Measurements from ENCODE around the gene KRT38. TPM values are rescaled to one million over a fixed set of nuclear protein-coding genes. Genes with fewer than 3 reads are reported as not detected.

The KRT38 gene
- total RNA-seq, 2 experiments from 2014 or later: not detected

DNA sequence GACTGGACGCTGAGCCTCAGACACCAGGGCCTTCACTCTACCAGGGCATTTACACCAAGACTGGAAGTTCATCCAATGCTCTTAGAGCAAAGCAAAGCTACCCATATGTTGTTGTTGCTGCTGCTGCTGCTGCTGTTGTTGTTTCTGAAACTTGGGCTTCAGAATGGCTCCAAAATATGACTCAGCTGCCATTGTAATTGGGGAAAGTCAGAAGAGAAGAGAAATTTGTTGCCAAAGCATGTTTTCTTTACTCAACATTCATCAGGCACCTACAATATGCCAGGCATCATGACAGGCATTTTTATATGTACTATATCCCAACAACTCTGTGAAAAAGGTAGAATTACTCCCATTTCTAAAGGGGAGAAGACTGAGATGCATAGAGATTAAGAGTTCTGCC lies 14.5 kb upstream of the KRT38 start:
- ChIA-PET CTCF (no interaction called here), POLR2A (no interaction called here)
- Mint-ChIP-seq H3K27me3 (ENCODE audit: low read depth) (peaks cover 8% of the 10 kb centered on the region), H3K4me1 (ENCODE audit: low read depth) (no peaks in the 10 kb centered on the region), H3K4me3 (no peak overlapping the region), H3K36me3 (ENCODE audit: low read depth) (no peaks in the 10 kb centered on the region), H3K9me3 (ENCODE audit: insufficient read depth) (no peaks in the 10 kb centered on the region), H3K27ac (no peak overlapping the region)
- DNase-seq (no peak), ATAC-seq (no peak)

DNA sequence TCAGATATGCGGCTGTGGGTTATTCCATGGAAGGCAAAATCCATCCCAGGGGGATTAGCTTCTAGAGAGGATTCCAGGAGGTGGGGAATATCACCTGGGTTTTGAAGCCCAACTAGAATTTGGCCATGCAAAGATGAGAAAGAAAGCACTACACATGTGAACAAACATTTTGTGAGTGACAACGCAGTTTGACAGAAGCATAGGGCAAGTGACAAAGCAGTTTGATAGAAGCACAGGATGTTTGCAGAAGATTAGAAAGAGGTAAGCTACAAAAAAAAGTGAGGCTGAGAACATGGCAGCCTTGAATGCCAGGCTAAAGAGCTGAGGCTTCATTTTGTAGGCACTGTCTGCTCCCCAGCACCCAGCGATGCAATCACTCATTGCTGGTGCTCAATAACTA lies 12.3 kb upstream of the KRT38 start:
- Mint-ChIP-seq H3K36me3 (ENCODE audit: low read depth) (no peaks in the 10 kb centered on the region), H3K9me3 (ENCODE audit: insufficient read depth) (no peaks in the 10 kb centered on the region), H3K27ac (no peak overlapping the region), H3K27me3 (ENCODE audit: low read depth) (peaks cover 8% of the 10 kb centered on the region), H3K4me1 (ENCODE audit: low read depth) (no peaks in the 10 kb centered on the region), H3K4me3 (no peak overlapping the region)
- CTCF ChIA-PET: no interaction called here
- POLR2A ChIA-PET: no interaction called here
- no peak for ATAC-seq
- DNase-seq: no peak

DNA sequence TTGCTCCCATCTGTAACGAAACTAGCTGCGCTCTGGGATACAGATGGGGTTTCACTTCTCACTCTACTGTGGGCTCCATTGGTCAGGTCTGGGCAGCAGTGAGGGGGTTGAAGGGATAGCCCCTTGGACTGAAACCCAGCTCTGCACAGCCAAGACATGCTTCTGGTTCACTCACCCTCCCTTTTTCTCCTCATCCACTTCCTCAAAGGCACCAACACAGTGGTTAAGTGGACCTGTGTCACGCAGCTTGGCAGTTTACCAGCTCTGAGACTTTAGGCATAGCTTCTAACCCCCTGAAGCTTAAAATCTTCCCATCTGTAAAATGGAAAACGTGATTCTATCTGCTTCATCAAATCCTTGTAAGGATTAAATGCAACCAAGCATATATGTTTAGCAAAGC lies 11.5 kb upstream of the KRT38 start:
- Mint-ChIP-seq H3K4me3 (no peak overlapping the region), H3K9me3 (ENCODE audit: insufficient read depth) (no peaks in the 10 kb centered on the region), H3K36me3 (ENCODE audit: low read depth) (no peaks in the 10 kb centered on the region), H3K27me3 (ENCODE audit: low read depth) (peaks cover 8% of the 10 kb centered on the region), H3K27ac (no peak overlapping the region), H3K4me1 (ENCODE audit: low read depth) (no peaks in the 10 kb centered on the region)
- ATAC-seq (no peak), DNase-seq (no peak)
- POLR2A ChIA-PET: no interaction called here
- CTCF ChIA-PET: no interaction called here

GRCh38 chr17:41451154-41451728 lies 10.5 kb upstream of the KRT38 start:
- Mint-ChIP-seq H3K4me1 (ENCODE audit: low read depth) (no peaks in the 10 kb centered on the region), H3K9me3 (ENCODE audit: insufficient read depth) (no peaks in the 10 kb centered on the region), H3K27ac (no peak overlapping the region), H3K4me3 (no peak overlapping the region), H3K27me3 (ENCODE audit: low read depth) (peaks cover 8% of the 10 kb centered on the region), H3K36me3 (ENCODE audit: low read depth) (no peaks in the 10 kb centered on the region)
- POLR2A ChIA-PET: no interaction called here
- DNase-seq: no peak
- CTCF ChIA-PET: interaction anchor here (1.1 to 1.3 kb wide), 2 partner anchors 98 to 197 kb away, joined by 3 to 6 read pairs; no protein-coding TSS in a partner anchor
- no peak for ATAC-seq

GRCh38 chr17:41449008-41449407 lies 8.2 kb upstream of the KRT38 start:
- POLR2A ChIA-PET: interaction anchor here (1.2 kb wide), 1 partner anchor 12 kb away, joined by 3 read pairs; no protein-coding TSS in a partner anchor
- CTCF ChIA-PET: no interaction called here
- ATAC-seq (no peak), DNase-seq (no peak)
- no peaks in the 10 kb centered on the region for H3K36me3 Mint-ChIP-seq (ENCODE audit: low read depth)
- H3K27ac Mint-ChIP-seq: no peak overlapping the region
- peaks cover 12% of the 10 kb centered on the region for H3K27me3 Mint-ChIP-seq (ENCODE audit: low read depth)
- H3K9me3 Mint-ChIP-seq (ENCODE audit: insufficient read depth): no peaks in the 10 kb centered on the region
- H3K4me3 Mint-ChIP-seq: no peak overlapping the region
- no peaks in the 10 kb centered on the region for H3K4me1 Mint-ChIP-seq (ENCODE audit: low read depth)

- ChIA-PET POLR2A (interaction anchor here (1.2 kb wide), 1 partner anchor 12 kb away, joined by 3 read pairs; no protein-coding TSS in a partner anchor), CTCF (no interaction called here)
- no peak for DNase-seq
- no peak for ATAC-seq
- Mint-ChIP-seq H3K9me3 (ENCODE audit: insufficient read depth) (no peaks in the 10 kb centered on the region), H3K27ac (no peak overlapping the region), H3K36me3 (ENCODE audit: low read depth) (no peaks in the 10 kb centered on the region), H3K4me1 (ENCODE audit: low read depth) (no peaks in the 10 kb centered on the region), H3K4me3 (no peak overlapping the region), H3K27me3 (ENCODE audit: low read depth) (peaks cover 10% of the 10 kb centered on the region)
Measured at GRCh38 chr17:41448506-41448905, 7.7 kb upstream of the KRT38 start.

DNA sequence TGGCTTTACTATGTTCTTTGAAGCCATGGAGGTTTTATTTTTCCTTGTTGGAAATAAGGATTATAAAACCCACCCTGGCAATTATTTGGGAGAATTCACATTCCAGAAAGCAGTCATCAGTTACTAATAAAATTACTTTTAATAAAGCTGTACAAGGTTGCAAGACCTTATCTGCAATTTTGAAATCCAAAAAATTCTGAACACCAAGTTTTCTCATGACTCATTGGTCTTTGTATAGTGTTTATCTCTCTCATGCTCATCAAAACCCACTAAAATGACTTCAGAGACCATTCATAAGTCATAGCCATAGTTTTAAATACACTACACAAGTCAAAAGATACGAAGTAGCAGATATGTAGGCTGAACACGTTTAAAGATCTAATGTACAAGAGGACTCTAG lies 6.0 kb upstream of the KRT38 start:
- H3K27me3 Mint-ChIP-seq (ENCODE audit: low read depth): peaks cover 13% of the 10 kb centered on the region
- ATAC-seq (no peak), DNase-seq (no peak)
- no peak overlapping the region for H3K4me3 Mint-ChIP-seq
- H3K4me1 Mint-ChIP-seq (ENCODE audit: low read depth): no peaks in the 10 kb centered on the region
- H3K27ac Mint-ChIP-seq: no peak overlapping the region
- no peaks in the 10 kb centered on the region for H3K9me3 Mint-ChIP-seq (ENCODE audit: insufficient read depth)
- no peaks in the 10 kb centered on the region for H3K36me3 Mint-ChIP-seq (ENCODE audit: low read depth)
- POLR2A ChIA-PET: no interaction called here
- CTCF ChIA-PET: interaction anchor here (0.6 kb wide), 1 partner anchor 202 kb away, joined by 3 read pairs; no protein-coding TSS in a partner anchor

GRCh38 chr17:41444640-41445039 lies 3.9 kb upstream of the KRT38 start:
- H3K9me3 Mint-ChIP-seq (ENCODE audit: insufficient read depth): no peaks in the 10 kb centered on the region
- no peak overlapping the region for H3K27ac Mint-ChIP-seq
- ChIA-PET POLR2A (no interaction called here), CTCF (no interaction called here)
- no peaks in the 10 kb centered on the region for H3K36me3 Mint-ChIP-seq (ENCODE audit: low read depth)
- H3K4me1 Mint-ChIP-seq (ENCODE audit: low read depth): no peaks in the 10 kb centered on the region
- H3K27me3 Mint-ChIP-seq (ENCODE audit: low read depth): peaks cover 12% of the 10 kb centered on the region
- no peak overlapping the region for H3K4me3 Mint-ChIP-seq
- no peak for ATAC-seq
- DNase-seq: no peak

DNA sequence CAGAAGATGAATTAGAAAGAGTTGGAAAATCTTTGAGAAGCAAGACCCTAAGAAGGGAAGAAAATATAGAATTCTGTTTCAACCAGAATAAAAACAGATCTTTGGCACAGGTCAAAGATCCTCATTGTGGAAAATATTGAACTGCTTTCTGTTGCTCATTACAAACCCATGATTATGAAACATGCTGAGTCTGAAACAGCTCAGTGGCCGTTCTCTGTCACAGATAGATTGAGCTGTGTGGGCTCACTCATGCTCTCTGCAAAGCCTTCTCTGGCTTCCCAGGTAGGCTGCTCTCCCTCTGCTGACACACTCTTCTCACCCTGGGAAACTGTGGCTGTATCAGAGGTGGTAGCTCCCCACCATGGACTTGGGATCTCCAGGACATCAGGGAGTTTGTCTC lies 3.4 kb upstream of the KRT38 start:
- ChIA-PET CTCF (no interaction called here), POLR2A (no interaction called here)
- Mint-ChIP-seq H3K4me3 (no peak overlapping the region), H3K4me1 (ENCODE audit: low read depth) (no peaks in the 10 kb centered on the region), H3K27me3 (ENCODE audit: low read depth) (peaks cover 12% of the 10 kb centered on the region), H3K27ac (no peak overlapping the region), H3K9me3 (ENCODE audit: insufficient read depth) (no peaks in the 10 kb centered on the region), H3K36me3 (ENCODE audit: low read depth) (no peaks in the 10 kb centered on the region)
- no peak for DNase-seq
- ATAC-seq: no peak

GRCh38 chr17:41442739-41443138 lies 2.0 kb upstream of the KRT38 start:
- H3K27me3 Mint-ChIP-seq (ENCODE audit: low read depth): peaks cover 12% of the 10 kb centered on the region
- DNase-seq: no peak
- H3K4me1 Mint-ChIP-seq (ENCODE audit: low read depth): no peaks in the 10 kb centered on the region
- ChIA-PET POLR2A (no interaction called here), CTCF (no interaction called here)
- H3K4me3 Mint-ChIP-seq: no peak overlapping the region
- no peak overlapping the region for H3K27ac Mint-ChIP-seq
- no peak for ATAC-seq
- no peaks in the 10 kb centered on the region for H3K9me3 Mint-ChIP-seq (ENCODE audit: insufficient read depth)
- no peaks in the 10 kb centered on the region for H3K36me3 Mint-ChIP-seq (ENCODE audit: low read depth)

DNA sequence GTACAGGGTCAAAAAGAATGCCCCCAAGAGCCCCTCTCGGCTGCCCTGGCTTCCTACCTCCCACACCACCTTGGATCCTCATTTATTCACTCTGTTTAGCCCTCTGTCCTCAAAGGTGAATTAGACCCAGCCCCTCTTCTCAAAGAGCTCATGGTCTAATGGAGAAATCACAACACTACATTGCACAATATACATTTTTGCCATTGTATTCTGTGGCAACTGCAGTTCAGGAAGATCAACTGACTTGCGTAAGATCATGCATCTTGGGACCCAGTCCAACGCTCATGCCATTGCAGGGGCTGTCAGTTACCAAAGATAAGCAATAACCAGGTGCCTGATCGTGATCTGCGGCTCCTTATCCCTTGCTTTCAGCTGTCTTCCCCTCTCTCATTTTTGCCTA lies 1.4 kb downstream of the KRT38 start:
- DNase-seq (no peak), ATAC-seq (no peak)
- Mint-ChIP-seq H3K36me3 (ENCODE audit: low read depth) (no peaks in the 10 kb centered on the region), H3K27ac (no peak overlapping the region), H3K4me3 (no peak overlapping the region), H3K4me1 (ENCODE audit: low read depth) (no peaks in the 10 kb centered on the region), H3K9me3 (ENCODE audit: insufficient read depth) (no peaks in the 10 kb centered on the region), H3K27me3 (ENCODE audit: low read depth) (peaks cover 10% of the 10 kb centered on the region)
- CTCF ChIA-PET: no interaction called here
- POLR2A ChIA-PET: no interaction called here

DNA sequence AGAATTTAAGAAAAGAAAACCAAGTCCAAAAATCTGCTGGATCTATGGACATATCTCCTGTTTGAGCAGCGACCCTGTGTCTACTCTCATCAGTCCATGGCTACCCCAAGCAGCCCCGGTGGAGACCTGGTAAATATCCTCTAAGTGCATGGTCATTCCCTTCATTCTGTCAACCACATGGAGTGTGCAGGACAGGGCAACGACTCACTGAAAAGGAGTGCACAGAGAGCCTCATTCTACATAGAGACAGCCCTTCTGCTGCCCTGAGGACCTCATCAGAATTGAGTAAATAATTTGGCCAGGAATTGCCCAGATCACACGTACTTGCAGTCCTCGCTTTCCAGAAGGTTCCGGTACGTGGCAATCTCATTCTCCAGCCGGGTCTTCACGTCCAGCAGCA lies 3.0 kb downstream of the KRT38 start:
- CTCF ChIA-PET: no interaction called here
- no peak for DNase-seq
- Mint-ChIP-seq H3K27me3 (ENCODE audit: low read depth) (peaks cover 7% of the 10 kb centered on the region), H3K27ac (no peak overlapping the region), H3K4me1 (ENCODE audit: low read depth) (no peaks in the 10 kb centered on the region), H3K36me3 (ENCODE audit: low read depth) (no peaks in the 10 kb centered on the region), H3K4me3 (no peak overlapping the region), H3K9me3 (ENCODE audit: insufficient read depth) (no peaks in the 10 kb centered on the region)
- no peak for ATAC-seq
- POLR2A ChIA-PET: no interaction called here

DNA sequence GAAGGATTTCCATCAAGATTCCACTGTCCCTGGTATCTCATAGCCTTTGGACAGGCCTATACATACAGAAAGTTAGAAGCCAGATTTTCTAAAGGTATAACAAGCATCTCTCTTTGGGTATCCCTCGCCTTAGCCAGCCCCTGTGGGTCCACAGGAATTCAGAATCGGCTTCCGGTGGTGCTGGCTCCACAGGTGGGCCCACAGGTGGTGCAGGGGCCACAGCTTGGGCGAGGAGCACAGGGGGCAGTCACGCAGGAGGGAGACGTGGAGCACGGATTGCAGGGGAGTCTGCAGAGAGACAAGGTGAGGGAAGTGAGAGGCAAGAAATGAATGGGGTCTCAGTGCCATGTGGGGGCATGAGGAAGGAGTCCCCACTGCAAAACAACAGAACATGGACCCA lies 3.5 kb downstream of the KRT38 start:
- H3K4me1 Mint-ChIP-seq (ENCODE audit: low read depth): no peaks in the 10 kb centered on the region
- no peaks in the 10 kb centered on the region for H3K36me3 Mint-ChIP-seq (ENCODE audit: low read depth)
- DNase-seq: no peak
- no peaks in the 10 kb centered on the region for H3K9me3 Mint-ChIP-seq (ENCODE audit: insufficient read depth)
- peaks cover 7% of the 10 kb centered on the region for H3K27me3 Mint-ChIP-seq (ENCODE audit: low read depth)
- no peak overlapping the region for H3K4me3 Mint-ChIP-seq
- no peak for ATAC-seq
- POLR2A ChIA-PET: no interaction called here
- H3K27ac Mint-ChIP-seq: no peak overlapping the region
- CTCF ChIA-PET: no interaction called here

Measured in activated CD8-positive, alpha-beta T cell treated with anti-CD3 and anti-CD28 coated beads, Interleukin-2, amount 10 ng/mL, durations not matched to agents 7 days and 5 days (primary cell).